ENCODE results near the gene CTNNA2.

Gene CTNNA2

DNA sequence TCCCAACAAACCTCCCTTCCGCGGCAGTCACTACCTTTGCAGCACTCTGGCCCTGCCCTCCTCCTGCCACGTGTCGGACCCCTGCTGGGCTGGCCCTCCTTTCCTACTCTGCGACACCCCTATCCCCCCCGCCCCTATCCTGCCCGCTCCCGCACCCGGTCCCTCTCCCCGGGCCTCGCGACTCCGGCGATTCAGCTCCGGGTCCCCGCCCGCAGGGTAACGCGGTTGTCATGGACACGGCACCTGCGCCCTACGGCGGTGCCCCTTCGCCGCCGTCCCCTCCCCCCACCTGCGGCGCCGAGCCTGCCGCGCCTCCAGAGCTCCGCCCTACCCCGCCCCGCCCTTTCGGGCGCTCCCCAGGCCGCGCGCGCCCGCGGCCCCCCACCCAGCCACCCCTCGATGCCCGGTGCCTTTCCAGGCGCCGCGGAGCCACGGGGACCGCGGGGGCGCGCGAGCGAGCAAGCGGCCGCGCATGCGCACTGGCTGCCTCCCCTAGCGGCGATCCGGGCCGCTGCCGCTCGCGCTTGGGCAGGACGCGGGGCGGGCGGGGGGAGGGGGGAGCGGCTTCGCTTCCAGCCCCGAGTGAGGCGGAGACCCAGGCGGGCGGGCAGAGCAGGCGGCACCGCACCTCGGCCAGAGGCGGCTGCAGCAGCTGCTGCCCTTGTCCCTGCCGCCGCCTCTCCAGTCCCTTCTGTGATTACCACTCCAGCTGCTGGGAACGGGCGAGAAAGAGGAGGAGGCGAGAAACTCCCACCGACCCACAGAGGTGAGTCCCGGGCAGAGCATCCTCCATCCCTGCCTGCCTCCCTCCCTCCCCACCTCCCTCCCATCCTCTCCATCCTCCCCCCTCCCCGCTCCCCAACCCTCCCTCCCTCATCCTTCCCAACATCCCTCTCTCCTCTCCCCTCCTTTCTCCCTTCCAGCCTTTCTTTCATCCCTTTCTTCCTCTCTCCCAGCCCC, at the start of gene CTNNA2:
CTNNA2 (plus strand) TSS at position 610 of the 960 bp plus-strand sequence.
- DNase-seq = peak; percentile 84

- no peak for DNase-seq
Measured at GRCh38 chr2:79487399-79487798, 25.5 kb upstream of the CTNNA2 start.

GRCh38 chr2:79511320-79511951, 1.4 kb upstream of the CTNNA2 start:
- no peak for DNase-seq

DNA sequence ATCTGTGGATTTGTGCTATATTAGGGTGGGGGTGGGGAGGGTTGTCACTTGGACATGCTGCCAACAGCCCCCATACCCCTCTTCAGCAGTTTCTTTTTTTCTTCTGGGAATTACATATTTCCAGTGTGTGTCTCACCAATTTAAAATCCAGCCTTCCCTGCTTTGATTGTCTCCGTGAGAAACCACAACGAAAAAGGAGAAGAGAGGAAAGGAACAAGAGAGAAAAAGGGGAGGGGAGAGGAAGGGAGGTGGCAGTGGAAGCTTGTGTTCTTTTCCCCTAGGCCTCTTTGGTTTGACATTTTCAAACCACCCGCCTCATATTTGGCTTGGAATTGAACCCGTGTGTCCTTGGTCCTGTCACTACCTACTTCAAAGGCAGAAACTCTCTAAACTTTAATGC, 860 bp downstream of the CTNNA2 start:
- DNase-seq = no peak

DNA sequence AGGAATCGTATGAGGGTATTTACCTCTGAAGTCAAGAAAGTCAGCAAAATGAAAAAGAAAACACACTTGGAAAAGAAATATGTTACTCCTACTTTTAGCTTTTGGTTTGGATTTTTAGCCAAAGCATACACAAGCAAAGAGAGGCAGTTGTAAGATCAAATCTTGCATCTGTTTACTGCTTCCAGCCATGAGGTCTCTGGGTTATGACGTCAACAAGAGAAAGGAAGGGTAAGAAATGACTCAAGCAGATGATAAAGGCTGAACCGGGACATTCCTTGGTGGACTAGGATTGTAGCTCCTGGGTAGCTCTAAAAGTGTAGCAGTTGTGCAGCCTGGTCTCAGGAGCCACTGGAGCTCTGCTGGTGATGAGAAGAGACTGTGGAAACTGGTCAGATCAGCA, 16.8 kb downstream of the CTNNA2 start:
- no peak for DNase-seq

GRCh38 chr2:79530443-79530842, 17.6 kb downstream of the CTNNA2 start:
- no peak for DNase-seq

DNA sequence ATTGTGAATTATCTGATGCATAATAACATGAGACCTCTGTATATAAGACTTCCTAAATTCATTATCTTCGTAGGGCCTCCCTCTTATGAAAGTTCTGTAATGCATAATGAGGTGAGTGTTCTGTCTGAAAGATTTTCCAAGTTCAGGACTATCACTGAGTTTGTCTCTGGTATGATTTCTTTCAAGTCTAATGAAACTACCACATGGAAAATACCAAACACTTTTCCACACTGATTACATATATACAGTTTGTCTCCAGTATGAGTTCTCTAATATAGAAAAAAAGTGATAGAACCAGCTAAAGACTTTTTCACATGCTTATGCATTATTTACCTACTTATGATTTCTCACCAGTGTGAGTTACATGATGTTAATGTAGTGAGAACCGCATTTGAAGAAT, 34.7 kb downstream of the CTNNA2 start:
- no peak for DNase-seq

DNA sequence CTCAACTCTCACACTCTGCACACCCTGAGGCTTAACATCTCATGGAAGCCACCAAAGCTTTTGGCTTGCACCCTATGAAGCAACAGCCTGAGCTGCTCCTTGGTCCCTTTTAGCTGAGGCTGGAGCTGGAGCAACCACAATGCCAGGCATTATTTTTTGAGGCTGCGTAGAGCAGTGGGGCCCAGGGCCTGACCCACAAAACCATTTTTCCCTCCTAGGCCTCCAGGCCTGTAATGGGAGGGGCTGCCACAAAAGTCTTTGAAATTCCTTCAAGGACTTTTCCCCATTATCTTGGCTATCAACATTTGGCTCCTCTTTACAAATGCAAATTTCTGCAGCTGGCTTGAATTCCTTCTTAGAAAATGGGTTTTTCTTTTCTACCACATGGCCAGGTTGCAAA, 39.8 kb downstream of the CTNNA2 start:
- no peak for DNase-seq

DNA sequence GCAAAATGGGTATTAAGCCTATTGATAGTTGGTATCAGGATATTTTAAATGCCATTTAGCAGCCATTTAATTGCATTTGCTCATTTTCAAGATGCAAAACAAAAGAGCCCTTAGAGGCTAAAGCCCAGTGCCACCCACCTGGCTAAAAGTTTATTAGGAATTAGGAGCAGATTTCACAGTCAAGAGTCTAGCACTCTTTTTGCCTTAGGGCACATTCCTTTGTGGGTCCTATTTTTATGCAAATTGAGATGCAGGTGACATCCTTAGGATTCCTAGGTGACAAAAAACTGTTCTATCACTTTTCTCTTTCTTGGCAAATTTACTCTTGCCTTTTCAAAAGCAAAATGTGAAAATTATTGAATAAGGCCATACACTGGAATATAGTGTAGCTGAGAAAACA, 42.0 kb downstream of the CTNNA2 start:
- no peak for DNase-seq

- DNase-seq = no peak
Measured at GRCh38 chr2:79564065-79564464, 51.2 kb downstream of the CTNNA2 start.

GRCh38 chr2:79569048-79569447, 56.2 kb downstream of the CTNNA2 start:
- DNase-seq = no peak

DNA sequence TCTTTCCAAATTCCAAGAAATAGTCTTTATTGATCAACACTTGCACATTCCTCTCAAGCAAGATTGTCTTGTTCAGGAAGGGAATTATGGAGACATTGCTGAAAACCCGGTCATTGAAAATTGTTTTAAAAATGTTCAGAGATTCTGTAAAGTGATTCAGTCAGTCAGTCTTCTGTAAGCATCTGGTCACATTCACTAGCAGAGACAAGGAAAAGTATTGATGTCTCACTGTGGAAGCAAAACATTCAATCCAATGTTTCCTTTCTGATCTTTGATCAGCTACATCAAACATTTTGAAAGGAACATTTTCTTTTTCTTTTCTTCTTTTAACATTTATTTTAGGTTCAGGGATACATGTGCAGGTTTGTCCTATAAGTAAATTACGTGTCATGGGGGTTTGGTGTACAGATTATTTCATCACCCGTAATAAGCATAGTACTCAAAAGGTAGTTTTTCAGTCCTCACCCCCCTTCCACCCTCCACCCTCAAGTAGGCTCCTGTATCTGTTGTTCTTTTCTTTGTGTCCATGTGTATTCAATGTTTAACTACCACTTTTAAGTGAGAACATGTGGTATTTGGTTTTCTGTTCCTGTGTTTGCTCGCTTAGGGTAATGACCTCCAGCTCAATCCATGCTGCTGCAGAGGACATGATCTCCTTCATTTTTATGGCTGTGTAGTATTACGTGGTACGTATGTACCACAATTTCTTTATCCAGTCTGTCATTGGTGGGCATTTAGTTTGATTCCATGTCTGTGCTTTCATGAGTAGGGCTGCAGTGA, 61.2 kb downstream of the CTNNA2 start:
- DNase-seq = no peak

DNA sequence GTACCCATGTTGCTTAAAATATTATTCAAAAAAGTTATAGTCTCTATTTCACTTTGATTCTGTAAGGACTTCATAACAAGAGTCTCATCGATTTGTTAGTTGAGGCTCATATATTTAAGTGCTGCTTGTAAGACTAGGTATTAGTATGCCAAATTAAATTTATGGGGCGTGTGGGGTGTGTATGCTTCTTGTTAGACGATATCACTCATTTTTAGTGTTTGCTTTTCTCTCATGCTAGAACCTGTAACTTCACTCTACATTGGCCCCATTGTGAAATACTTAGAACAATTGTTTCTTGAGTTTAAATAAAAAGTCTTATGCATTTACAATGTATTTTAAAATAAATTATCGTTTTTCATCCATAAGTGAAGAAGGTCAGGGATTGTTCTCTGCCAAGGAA, 63.6 kb downstream of the CTNNA2 start:
- no peak for DNase-seq

DNA sequence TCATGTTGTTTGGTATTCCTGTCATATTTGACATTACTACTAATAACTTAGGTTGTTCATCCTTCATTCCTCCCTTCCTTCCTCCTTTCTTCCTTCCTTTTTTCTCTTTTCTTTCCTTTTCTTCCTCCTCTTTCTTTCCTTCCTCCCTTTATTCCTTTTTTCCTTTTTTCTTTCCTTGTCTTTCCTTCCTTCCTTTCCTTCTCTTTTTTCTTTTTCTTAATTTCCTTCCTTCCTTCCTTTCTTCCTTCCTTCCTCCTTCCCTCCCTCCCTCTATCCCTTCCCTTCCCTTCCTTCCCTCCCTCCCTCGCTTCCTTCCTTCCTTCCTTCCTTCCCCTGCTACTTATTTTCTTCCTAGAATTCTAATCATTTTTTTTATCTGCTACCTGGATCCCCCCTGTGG, 66.1 kb downstream of the CTNNA2 start:
- no peak for DNase-seq

- DNase-seq = no peak
Measured at GRCh38 chr2:79580175-79580574, 67.3 kb downstream of the CTNNA2 start.

DNA sequence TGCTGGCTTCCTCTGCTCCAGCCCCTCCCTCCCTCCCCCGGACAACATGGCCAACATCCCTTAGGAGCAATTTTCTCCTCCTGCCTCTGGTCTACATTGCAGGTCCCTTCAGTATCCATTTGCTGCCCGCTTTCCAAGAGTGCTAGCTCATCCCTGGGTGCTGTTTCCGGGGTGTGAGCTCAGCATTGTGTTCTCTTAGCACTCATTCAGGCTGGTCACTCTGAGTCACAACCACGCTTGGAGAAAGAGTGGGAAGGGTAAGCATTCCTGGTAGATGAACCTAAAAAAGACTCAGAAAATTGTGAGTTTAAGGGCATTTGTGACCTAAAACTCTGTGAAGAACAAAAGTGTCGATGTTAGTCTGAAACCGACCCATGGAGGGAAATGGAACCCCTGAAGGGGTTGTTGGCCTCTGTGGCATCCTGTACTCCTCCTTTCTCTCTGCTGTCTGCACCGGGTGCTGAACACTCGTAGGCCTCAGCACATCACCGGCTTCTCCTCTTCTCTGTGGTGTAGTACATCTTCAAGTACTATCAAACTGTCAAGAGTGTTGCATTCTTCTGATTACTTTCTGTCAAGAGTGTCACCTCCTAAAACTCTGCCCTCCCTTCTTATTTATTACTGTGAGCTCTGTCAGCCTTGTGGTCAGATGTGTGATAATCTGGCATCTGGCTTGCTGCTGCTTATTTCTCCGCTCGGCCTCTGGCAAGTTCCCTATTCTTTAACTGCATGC, 73.0 kb downstream of the CTNNA2 start:
- no peak for DNase-seq

DNA sequence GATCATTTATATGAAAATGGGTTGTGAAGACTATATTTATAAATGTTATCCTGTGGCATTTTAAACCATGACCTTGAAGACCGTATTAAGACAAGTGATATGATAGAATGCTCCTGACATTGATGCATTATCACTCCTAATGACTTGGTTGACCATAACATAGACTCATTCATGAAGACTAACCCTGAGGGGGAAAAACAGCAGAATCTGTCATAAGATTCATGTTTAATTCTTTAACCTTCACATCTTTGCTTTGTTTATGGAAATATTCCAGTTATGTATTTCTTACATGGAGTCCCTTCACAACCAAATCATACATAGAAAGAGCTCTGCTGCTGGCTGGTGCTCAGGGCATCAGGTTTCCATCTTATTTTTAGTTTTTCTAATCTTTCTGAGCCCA, 78.4 kb downstream of the CTNNA2 start:
- DNase-seq = no peak

DNA sequence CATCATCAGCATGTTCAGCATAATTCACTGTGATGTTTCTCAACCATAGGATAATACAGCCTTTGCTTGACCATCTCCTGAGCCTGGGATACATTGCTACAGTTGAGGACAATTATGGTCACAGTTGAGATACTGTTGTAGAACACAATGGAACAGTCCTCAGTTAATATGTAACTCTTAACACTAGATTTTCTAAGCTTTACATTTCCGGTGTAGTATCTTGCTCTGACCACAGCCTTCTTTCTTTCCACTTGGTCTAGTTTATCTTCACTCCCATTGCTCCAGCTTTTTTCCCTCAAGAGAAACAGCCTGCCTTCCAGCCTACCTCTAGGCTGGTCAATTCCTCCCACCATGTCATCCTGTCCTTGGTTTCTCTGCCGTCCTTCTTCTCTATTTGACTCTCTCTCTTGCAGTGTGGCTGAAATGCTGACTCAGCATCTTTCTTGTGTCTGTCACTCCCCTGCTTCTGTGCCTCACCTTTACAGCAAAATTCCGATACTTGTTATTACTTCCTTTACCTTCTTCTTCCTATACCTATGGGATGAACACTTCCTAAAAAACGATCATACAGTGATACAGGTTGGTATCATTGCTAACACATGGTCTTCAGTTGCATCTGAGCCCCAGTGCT, 80.5 kb downstream of the CTNNA2 start:
- no peak for DNase-seq

DNA sequence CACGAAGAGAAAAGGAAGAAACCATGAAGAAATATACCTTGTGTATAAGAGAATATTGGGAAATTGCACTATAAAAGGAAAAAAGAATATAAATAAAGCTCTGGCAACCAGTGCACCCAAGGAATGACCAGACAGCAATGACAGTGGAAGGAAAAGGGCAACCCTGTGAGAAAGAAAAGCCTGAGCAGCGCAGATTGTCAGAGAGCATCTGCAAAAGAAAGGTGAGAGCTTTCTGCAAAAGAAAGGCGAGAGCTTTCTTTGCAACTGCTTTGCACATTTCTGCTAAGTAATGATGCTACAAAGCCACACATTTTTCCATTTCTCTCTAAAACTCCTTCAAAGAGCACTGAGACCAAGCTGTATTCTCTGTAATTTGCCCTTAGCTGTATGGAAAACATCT, 83.6 kb downstream of the CTNNA2 start:
- no peak for DNase-seq

DNA sequence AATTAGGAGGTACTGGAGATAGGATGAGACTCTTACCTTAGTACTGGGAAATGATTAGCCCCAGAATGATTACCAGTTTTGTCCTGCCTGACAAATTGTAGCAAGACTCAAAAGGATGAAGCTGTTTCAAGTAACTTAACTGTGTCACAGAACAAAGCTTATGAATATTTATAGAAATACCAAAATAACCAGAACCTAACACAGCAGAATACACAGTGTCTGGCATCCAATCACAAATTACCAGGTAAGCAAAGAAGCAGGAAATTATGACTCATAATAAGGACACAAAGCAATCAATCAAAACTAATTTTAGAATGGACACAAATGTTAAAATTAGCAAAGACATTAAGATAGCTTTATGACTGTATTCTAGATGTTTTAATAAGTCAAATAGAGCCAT, 91.9 kb downstream of the CTNNA2 start:
- no peak for DNase-seq

- no peak for DNase-seq
Measured at GRCh38 chr2:79611448-79612016, 98.7 kb downstream of the CTNNA2 start.

GRCh38 chr2:79612999-79613398, 100.1 kb downstream of the CTNNA2 start:
- DNase-seq = no peak
